Endometrial microvascular endothelial cells (primary cell): Measurements from ENCODE around the gene UBASH3B. TPM values are rescaled to one million over a fixed set of nuclear protein-coding genes. Genes with fewer than 3 reads are reported as not detected.

Experiments
- in situ Hi-C: cut with HindIII; loops from 2 replicates; pipeline ENCODE4 v1.10.0; 2017; ENCODE audit warnings: low sequenced_read_pairs, low pct_unique_long_range_greater_than_20kb; ENCODE audit errors: inconsistent ontology term
- total RNA-seq: library from RNA; depleted of rRNA; stranded (reverse); fragments of >200 nt; gene quantifications from one replicate; pipeline ENCODE4 v1.2.3, GENCODE V29; 2015; ENCODE audit errors: inconsistent ontology term

UBASH3B gene
- total RNA-seq, 1 donor from 2014 or later: 16.7 TPM

- in situ Hi-C loops: no loop called here
Measured at GRCh38 chr11:122642971-122643370, 12.6 kb upstream of the UBASH3B start.

- in situ Hi-C loops: no loop called here
Measured at GRCh38 chr11:122645847-122646246, 9.7 kb upstream of the UBASH3B start.

- in situ Hi-C loops: no loop called here
Measured at GRCh38 chr11:122646549-122647340, 8.8 kb upstream of the UBASH3B start.

GRCh38 chr11:122647736-122648275 is 7.7 kb upstream of the UBASH3B start:
- in situ Hi-C loops: no loop called here

GRCh38 chr11:122649116-122649515 is 6.4 kb upstream of the UBASH3B start:
- in situ Hi-C loops: no loop called here

GRCh38 chr11:122650619-122651018 is 4.9 kb upstream of the UBASH3B start:
- in situ Hi-C loops: no loop called here

- in situ Hi-C loops: no loop called here
Measured at GRCh38 chr11:122652495-122652894, 3.0 kb upstream of the UBASH3B start.

GRCh38 chr11:122653916-122654585 is 1.5 kb upstream of the UBASH3B start:
- in situ Hi-C loops: no loop called here

- in situ Hi-C loops: no loop called here
Measured at GRCh38 chr11:122656073-122656630, 630 bp downstream of the UBASH3B start.

GRCh38 chr11:122656631-122657101 is 1.1 kb downstream of the UBASH3B start:
- in situ Hi-C loops: no loop called here

GRCh38 chr11:122659676-122660554 is 4.4 kb downstream of the UBASH3B start:
- in situ Hi-C loops: no loop called here

GRCh38 chr11:122661182-122661945 is 5.8 kb downstream of the UBASH3B start:
- in situ Hi-C loops: no loop called here

GRCh38 chr11:122663056-122663740 is 7.7 kb downstream of the UBASH3B start:
- in situ Hi-C loops: no loop called here

GRCh38 chr11:122663764-122664163 is 8.2 kb downstream of the UBASH3B start:
- in situ Hi-C loops: no loop called here

GRCh38 chr11:122664188-122664587 is 8.7 kb downstream of the UBASH3B start:
- in situ Hi-C loops: no loop called here

GRCh38 chr11:122665861-122666260 is 10.3 kb downstream of the UBASH3B start:
- in situ Hi-C loops: no loop called here

GRCh38 chr11:122666743-122667142 is 11.2 kb downstream of the UBASH3B start:
- in situ Hi-C loops: no loop called here
